Aorta (tissue), 5 donors: ENCODE results near the gene QRICH2. TPM values are rescaled to one million over a fixed set of nuclear protein-coding genes. Genes with fewer than 3 reads are reported as not detected.
"Not testable (repeated sequence)": the region's sequence is repeated elsewhere in the genome, so short reads cannot be mapped to it uniquely, and the experiment has no call there.

Source experiments
- ATAC-seq: fragments of 200-7000 bp; cut with Tn5 transposase; one replicate; pipeline ENCODE4 v1.9.1; 2022; ENCODE audit warnings: moderate library complexity; ENCODE audit not compliant: low FRiP score
- DNase-seq, 2 donors: peaks; one replicate each; pipeline ENCODE4 v3.0.0-alpha.2; 2020
- H3K27ac ChIP-seq, 2 donors: one replicate each; pipeline ENCODE4 v1.5.1; 2013; ENCODE audit warnings: low read length in 2 of 2, mild to moderate bottlenecking in 2 of 2, moderate library complexity in 2 of 2, control low read depth in 1 of 2, inconsistent platforms in 1 of 2, low read depth in 1 of 2
- H3K27me3 ChIP-seq, 2 donors: one replicate each; pipeline ENCODE4 v1.6.1; 2013; ENCODE audit warnings: control low read depth in 1 of 2, low read length in 1 of 2, mild to moderate bottlenecking in 1 of 2, moderate library complexity in 1 of 2; ENCODE audit not compliant: insufficient read depth in 2 of 2, control insufficient read depth in 1 of 2
- H3K36me3 ChIP-seq, 2 donors: one replicate each; pipeline ENCODE4 v1.6.1; 2013; ENCODE audit warnings: control low read depth in 1 of 2, low read length in 1 of 2, mild to moderate bottlenecking in 1 of 2; ENCODE audit not compliant: insufficient read depth in 2 of 2, control insufficient read depth in 1 of 2
- H3K4me1 ChIP-seq, 2 donors: one replicate each; pipeline ENCODE4 v1.6.1; 2013; ENCODE audit warnings: low read length in 2 of 2, control low read depth in 1 of 2, mild to moderate bottlenecking in 1 of 2, moderate library complexity in 1 of 2; ENCODE audit not compliant: insufficient read depth in 2 of 2, control insufficient read depth in 1 of 2
- H3K4me3 ChIP-seq, 2 donors: one replicate each; pipeline ENCODE4 v1.5.1; 2013; ENCODE audit warnings: low read length in 2 of 2, control low read depth in 1 of 2, mild to moderate bottlenecking in 1 of 2
- H3K9me3 ChIP-seq: one replicate; pipeline ENCODE4 v1.6.1; 2013; ENCODE audit warnings: mild to moderate bottlenecking, low read length; ENCODE audit not compliant: control insufficient read depth
- WGBS, 2 donors: extraction: QIAGEN DNeasy Blood & Tissue Kit; methylation state at CpG; one replicate each; pipeline ENCODE4 v1.1.7; 2013; 5-methylcytosine and 5-hydroxymethylcytosine counted together
- intact Hi-C, 2 donors: fragments of 100-400 bp; cut with DNase I; formaldehyde crosslinking; loops; one replicate each; pipeline versions ENCODE4 v1.14.2 to v1.15.0; 2022
- polyA plus RNA-seq, 2 donors: library from polyadenylated mRNA; stranded (reverse); fragments of 200-250 nt; gene quantifications; one replicate each; pipeline ENCODE4 v1.2.3, GENCODE V29; 2013
- total RNA-seq, 2 donors: library from RNA; stranded (reverse); fragmentation: NEBNext Ultra II Directional; extraction: Animal tissue kit (Norgen Biotek cat#: 25700); gene quantifications; one replicate each; pipeline ENCODE4 v1.2.1, GENCODE V29; 2021
- donor health status: healthy with polysubstance abuse.
- donor health status: Bipolar disorder and iron deficiency.
- donor health status: DM: no; HTN: no; CAD: no.
- donor health status: DM: no; HTN: no; CAD: no.
- donor health status: DM: yes; HTN: yes; CAD: no.

The QRICH2 gene
- total and polyA plus RNA-seq, 4 donors, result 1.4 to 12.8 (median 3.8) TPM

GRCh38 chr17:76351526-76352071 lies 43.5 kb upstream of the QRICH2 start:
- Histone ChIP-seq H3K36me3 (peaks cover 0 to 3% of the 10 kb centered on the region in 2 donors), H3K27me3 (peaks cover 0 to 2% of the 10 kb centered on the region in 2 donors), H3K4me1 (no peaks in the 10 kb centered on the region), H3K27ac (no peak overlapping the region), H3K9me3 (no peaks in the 10 kb centered on the region), H3K4me3 (no peak overlapping the region)
- no peak for ATAC-seq
- WGBS, 2 donors, result 56 to 57% methylated on average over 9 of the region's 9 CpGs
- intact Hi-C loops, result loop anchor here (5.0 to 10.0 kb wide), 2 partner anchors 36 to 47 kb away; partner anchors contain the start of gene QRICH2 (in 1 of the 2)
- DNase-seq, result no peak

- no peak for ATAC-seq
- Histone ChIP-seq H3K27me3 (peaks cover 0 to 2% of the 10 kb centered on the region in 2 donors), H3K4me1 (no peaks in the 10 kb centered on the region), H3K36me3 (peaks cover 3% of the 10 kb centered on the region in 2 donors), H3K27ac (no peak overlapping the region), H3K4me3 (no peak overlapping the region), H3K9me3 (no peaks in the 10 kb centered on the region)
- intact Hi-C loops, result loop anchor here (5.0 to 10.0 kb wide), 2 partner anchors 37 to 46 kb away; partner anchors contain the start of gene QRICH2 (in 1 of the 2)
- DNase-seq, result no peak
- 96 to 97% methylated on average over 5 of the region's 5 CpGs for WGBS, 2 donors
These were observed 42.4 kb upstream of the QRICH2 start for GRCh38 chr17:76350463-76350862.

- ATAC-seq, H3K9me3 ChIP-seq, H3K4me3 ChIP-seq, intact Hi-C loops, H3K27ac ChIP-seq, H3K27me3 ChIP-seq, H3K36me3 ChIP-seq, H3K4me1 ChIP-seq: not testable (repeated sequence)
- DNase-seq, result peak; percentile 35 to 62
- 91 to 95% methylated on average over 11 of the region's 11 CpGs for WGBS, 2 donors
These were observed 38.9 kb upstream of the QRICH2 start for GRCh38 chr17:76346936-76347335.

- H3K4me3 ChIP-seq, result no peak overlapping the region
- ATAC-seq (no peak), DNase-seq (peak in 1 of 2 donors; percentile 20)
- no peaks in the 10 kb centered on the region for H3K4me1 ChIP-seq
- intact Hi-C loops, result no loop called here
- WGBS, 2 donors, result 94 to 95% methylated on average over 14 of the region's 14 CpGs
- no peaks in the 10 kb centered on the region for H3K27me3 ChIP-seq
- peaks cover 3% of the 10 kb centered on the region in 2 donors for H3K36me3 ChIP-seq
- H3K27ac ChIP-seq, result no peak overlapping the region
- H3K9me3 ChIP-seq, result no peaks in the 10 kb centered on the region
These were observed 37.4 kb upstream of the QRICH2 start for GRCh38 chr17:76345377-76345974.

- intact Hi-C loops, result no loop called here
- H3K36me3 ChIP-seq, result peaks cover 3% of the 10 kb centered on the region in 2 donors
- H3K4me3 ChIP-seq, result no peak overlapping the region
- 91 to 93% methylated on average over 7 of the region's 7 CpGs for WGBS, 2 donors
- DNase-seq, result peak in 1 of 2 donors; percentile 25
- ATAC-seq, result no peak
- H3K4me1 ChIP-seq, result peaks cover 0 to 3% of the 10 kb centered on the region in 2 donors
- no peaks in the 10 kb centered on the region for H3K27me3 ChIP-seq
- no peak overlapping the region for H3K27ac ChIP-seq
- no peaks in the 10 kb centered on the region for H3K9me3 ChIP-seq
These were observed 35.0 kb upstream of the QRICH2 start for GRCh38 chr17:76343106-76343505.

GRCh38 chr17:76341301-76341700 lies 33.2 kb upstream of the QRICH2 start:
- peaks cover 0 to 3% of the 10 kb centered on the region in 2 donors for H3K4me1 ChIP-seq
- H3K9me3 ChIP-seq, result no peaks in the 10 kb centered on the region
- no peak overlapping the region for H3K4me3 ChIP-seq
- H3K27me3 ChIP-seq, result no peaks in the 10 kb centered on the region
- ATAC-seq (no peak), DNase-seq (peak in 1 of 2 donors; percentile 8)
- H3K27ac ChIP-seq, result no peak overlapping the region
- intact Hi-C loops, result no loop called here
- H3K36me3 ChIP-seq, result peaks cover 0 to 3% of the 10 kb centered on the region in 2 donors
- 93 to 94% methylated on average over 6 of the region's 6 CpGs for WGBS, 2 donors

- peaks cover 0 to 3% of the 10 kb centered on the region in 2 donors for H3K4me1 ChIP-seq
- no peak for ATAC-seq
- H3K9me3 ChIP-seq, result no peaks in the 10 kb centered on the region
- whole genome bisulfite sequencing, 2 donors, result 46 to 53% methylated on average over 6 of the region's 6 CpGs
- intact Hi-C loops, result no loop called here
- peak overlapping the region in 1 of 2 donors; percentile 30 for H3K27ac ChIP-seq
- H3K36me3 ChIP-seq, result no peaks in the 10 kb centered on the region
- no peaks in the 10 kb centered on the region for H3K27me3 ChIP-seq
- no peak for DNase-seq
- no peak overlapping the region for H3K4me3 ChIP-seq
These were observed 29.3 kb upstream of the QRICH2 start for GRCh38 chr17:76337413-76337777.

- Histone ChIP-seq H3K36me3 (no peaks in the 10 kb centered on the region), H3K4me3 (no peak overlapping the region), H3K27ac (no peak overlapping the region), H3K27me3 (no peaks in the 10 kb centered on the region), H3K4me1 (peaks cover 0 to 3% of the 10 kb centered on the region in 2 donors), H3K9me3 (no peaks in the 10 kb centered on the region)
- intact Hi-C loops, result no loop called here
- DNase-seq, result no peak
- ATAC-seq, result no peak
- WGBS, 2 donors, result 78 to 81% methylated on average over 7 of the region's 7 CpGs
These were observed 28.8 kb upstream of the QRICH2 start for GRCh38 chr17:76336756-76337412.
